GM18505 (cell line): ENCODE results near the gene MED15.
"Not testable (repeated sequence)": the region's sequence is repeated elsewhere in the genome, so short reads cannot be mapped to it uniquely, and the experiment has no call there.

ENCODE experiments used
- ATAC-seq: cut with Tn5 transposase; IDR thresholded peaks from one replicate; pipeline ENCODE4 v1.9.1; 2021; ENCODE audit not compliant: unreplicated experiment
- POLR2A ChIP-seq: IDR thresholded peaks from 4 replicates; pipeline ENCODE4 v1.6.1; 2011; ENCODE audit warnings: borderline replicate concordance; ENCODE audit not compliant: insufficient read depth, insufficient read length; ENCODE audit errors: extremely low read depth

MED15 gene

GRCh38 chr22:20507253-20508066 is at the start of gene MED15:
Gene MED15 (plus strand): TSS chr22:20507610. CDS start chr22:20507679, 69 bp downstream.
- peak; percentile 91 for TF ChIP-seq POLR2A
- ATAC-seq = peak; percentile 82

- TF ChIP-seq POLR2A = no peak
- no peak for ATAC-seq
Measured at GRCh38 chr22:20458530-20459151, 48.8 kb upstream of the MED15 start.

GRCh38 chr22:20459152-20459542 is 48.3 kb upstream of the MED15 start:
- TF ChIP-seq POLR2A = no peak
- no peak for ATAC-seq

GRCh38 chr22:20459862-20460261 is 47.5 kb upstream of the MED15 start:
- ATAC-seq = no peak
- TF ChIP-seq POLR2A = no peak

- TF ChIP-seq POLR2A = no peak
- ATAC-seq = no peak
Measured at GRCh38 chr22:20463324-20464095, 43.9 kb upstream of the MED15 start.

GRCh38 chr22:20464096-20464614 is 43.3 kb upstream of the MED15 start:
- no peak for TF ChIP-seq POLR2A
- ATAC-seq = no peak

GRCh38 chr22:20464912-20465758 is 42.3 kb upstream of the MED15 start:
- TF ChIP-seq POLR2A = no peak
- ATAC-seq = no peak

GRCh38 chr22:20465759-20466077 is 41.7 kb upstream of the MED15 start:
- ATAC-seq = no peak
- TF ChIP-seq POLR2A = no peak

- no peak for TF ChIP-seq POLR2A
- ATAC-seq = no peak
Measured at GRCh38 chr22:20466659-20467379, 40.6 kb upstream of the MED15 start.

GRCh38 chr22:20469110-20469868 is 38.1 kb upstream of the MED15 start:
- no peak for TF ChIP-seq POLR2A
- ATAC-seq = no peak

GRCh38 chr22:20470525-20470924 is 36.9 kb upstream of the MED15 start:
- ATAC-seq = not testable (repeated sequence)
